ENCODE results near the gene SMIM9.

- TF ChIP-seq POLR2A (IDR thresholded peaks at IDR 0.05; ENCODE audit: low read depth): no peak
- no peak for TF ChIP-seq POLR2AphosphoS5 (IDR thresholded peaks at IDR 0.05)
- no peak for TF ChIP-seq EP300 (IDR thresholded peaks at IDR 0.05)
- peak; percentile 26 to 49 (median 42) for TF ChIP-seq CTCF (IDR thresholded peaks at IDR 0.05)
Measured at GRCh38 chrX:154840856-154841255, 6.4 kb upstream of the SMIM9 start.

Measured in esophagus muscularis mucosa (tissue), 4 donors.